Upper lobe of right lung (tissue), 1 donor: Measurements from ENCODE around the gene SMARCA2. TPM values are rescaled to one million over a fixed set of nuclear protein-coding genes. Genes with fewer than 3 reads are reported as not detected.

Source experiments
- ATAC-seq: fragments of 200-7000 bp; cut with Tn5 transposase; one replicate; pipeline ENCODE4 v1.9.1; 2020; ENCODE audit warnings: mild to moderate bottlenecking, moderate library complexity
- DNase-seq: peaks from one replicate; pipeline ENCODE4 v3.0.0-alpha.2; 2020
- H3K27ac ChIP-seq: fragments of 200-600 bp; one replicate; pipeline ENCODE4 v1.8.0; 2022
- H3K27me3 ChIP-seq: fragments of 200-600 bp; one replicate; pipeline ENCODE4 v1.8.0; 2022; ENCODE audit warnings: mild to moderate bottlenecking
- H3K36me3 ChIP-seq: fragments of 200-600 bp; one replicate; pipeline ENCODE4 v1.8.0; 2022
- H3K4me1 ChIP-seq: fragments of 200-600 bp; one replicate; pipeline ENCODE4 v1.8.0; 2022
- H3K4me3 ChIP-seq: fragments of 200-600 bp; one replicate; pipeline ENCODE4 v1.8.0; 2022; ENCODE audit warnings: mild to moderate bottlenecking
- H3K9me3 ChIP-seq: fragments of 200-600 bp; one replicate; pipeline ENCODE4 v1.8.0; 2022
- intact Hi-C: fragments of 100-400 bp; cut with DNase I; formaldehyde crosslinking; loops from one replicate; pipeline ENCODE4 v1.11.0; 2022
- total RNA-seq: library from RNA; stranded (reverse); fragmentation: NEBNext Ultra II Directional; extraction: Animal tissue kit (Norgen Biotek cat#: 25700); gene quantifications from one replicate; pipeline ENCODE4 v1.2.1, GENCODE V29; 2021
- TF ChIP-seq, protein P1 (sequence below): fragments of 200-600 bp; IDR thresholded peaks from one replicate; pipeline ENCODE4 v1.8.0; 2022; ENCODE audit warnings: antibody characterized with exemption
- donor health status: DM: no; HTN: yes; CAD: no; lungs with severe emphysema.

Gene SMARCA2
- total RNA-seq, 1 donor from 2014 or later = 147 TPM

DNA sequence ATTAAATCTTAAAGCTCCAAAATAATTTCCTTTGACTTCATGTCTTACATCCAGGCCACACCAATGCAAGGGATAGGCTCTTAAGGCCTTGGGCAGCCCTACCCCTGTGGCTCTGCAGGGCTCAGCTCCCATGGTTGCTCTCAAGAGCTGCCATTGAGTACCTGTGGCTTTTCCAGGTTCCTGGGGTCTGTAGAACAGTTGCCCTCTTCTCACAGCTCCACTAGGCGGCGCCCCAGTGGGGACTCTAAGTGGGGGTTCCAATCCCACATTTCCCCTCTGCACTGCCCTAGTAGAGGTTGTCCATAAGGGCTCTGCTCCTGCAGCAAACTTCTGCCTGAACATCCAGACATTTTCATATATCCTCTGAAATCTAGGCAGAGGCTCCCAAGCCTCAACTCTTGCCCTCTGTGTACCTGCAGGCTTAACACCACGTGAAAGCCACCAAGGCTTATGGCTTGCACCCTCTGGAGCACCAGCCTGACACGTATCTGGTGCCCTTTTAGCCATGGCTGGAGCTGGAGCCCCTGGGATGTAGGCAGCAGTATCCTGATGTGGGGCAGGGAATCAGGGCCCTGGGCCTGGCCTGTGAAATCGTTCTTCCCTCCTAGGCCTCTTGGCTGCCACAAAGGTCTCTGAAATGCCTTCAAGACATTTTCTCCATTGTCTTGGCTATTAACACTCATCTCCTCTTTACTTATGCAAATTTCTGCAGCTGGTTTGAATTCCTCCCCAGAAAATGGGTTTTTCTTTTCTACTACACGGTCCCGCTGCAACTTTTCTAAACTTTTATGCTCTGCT lies 185.1 kb downstream of the SMARCA2 start:
- Histone ChIP-seq H3K9me3 (no peaks in the 10 kb centered on the region), H3K27ac (no peak overlapping the region), H3K36me3 (peaks cover 15% of the 10 kb centered on the region), H3K4me3 (no peak overlapping the region), H3K4me1 (no peaks in the 10 kb centered on the region), H3K27me3 (no peaks in the 10 kb centered on the region)
- TF ChIP-seq, protein P1, sequence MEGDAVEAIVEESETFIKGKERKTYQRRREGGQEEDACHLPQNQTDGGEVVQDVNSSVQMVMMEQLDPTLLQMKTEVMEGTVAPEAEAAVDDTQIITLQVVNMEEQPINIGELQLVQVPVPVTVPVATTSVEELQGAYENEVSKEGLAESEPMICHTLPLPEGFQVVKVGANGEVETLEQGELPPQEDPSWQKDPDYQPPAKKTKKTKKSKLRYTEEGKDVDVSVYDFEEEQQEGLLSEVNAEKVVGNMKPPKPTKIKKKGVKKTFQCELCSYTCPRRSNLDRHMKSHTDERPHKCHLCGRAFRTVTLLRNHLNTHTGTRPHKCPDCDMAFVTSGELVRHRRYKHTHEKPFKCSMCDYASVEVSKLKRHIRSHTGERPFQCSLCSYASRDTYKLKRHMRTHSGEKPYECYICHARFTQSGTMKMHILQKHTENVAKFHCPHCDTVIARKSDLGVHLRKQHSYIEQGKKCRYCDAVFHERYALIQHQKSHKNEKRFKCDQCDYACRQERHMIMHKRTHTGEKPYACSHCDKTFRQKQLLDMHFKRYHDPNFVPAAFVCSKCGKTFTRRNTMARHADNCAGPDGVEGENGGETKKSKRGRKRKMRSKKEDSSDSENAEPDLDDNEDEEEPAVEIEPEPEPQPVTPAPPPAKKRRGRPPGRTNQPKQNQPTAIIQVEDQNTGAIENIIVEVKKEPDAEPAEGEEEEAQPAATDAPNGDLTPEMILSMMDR = peak; percentile 5
- intact Hi-C loops = no loop called here
- DNase-seq = no peak
- no peak for ATAC-seq

DNA sequence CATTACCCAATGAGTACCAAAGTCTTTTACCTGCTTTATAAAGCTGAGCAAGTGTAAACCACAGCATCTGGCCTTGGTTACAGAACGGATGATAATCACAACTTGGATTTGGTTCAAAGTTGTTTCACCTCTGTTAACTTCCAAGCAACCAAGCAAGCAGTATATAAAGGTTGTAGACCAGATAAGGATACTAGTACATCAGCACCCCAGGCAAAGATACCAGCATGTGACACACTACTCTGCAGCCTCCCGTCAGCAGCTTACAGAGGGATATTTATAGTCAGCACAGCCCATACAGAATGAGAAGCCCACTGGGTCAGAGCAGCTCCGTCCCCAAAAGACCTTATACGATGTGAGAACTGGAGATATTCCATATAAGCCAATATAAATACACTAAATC lies 193.3 kb downstream of the SMARCA2 start:
- H3K9me3 ChIP-seq = no peaks in the 10 kb centered on the region
- no peaks in the 10 kb centered on the region for H3K27me3 ChIP-seq
- intact Hi-C loops = no loop called here
- no peaks in the 10 kb centered on the region for H3K36me3 ChIP-seq
- H3K4me1 ChIP-seq = no peaks in the 10 kb centered on the region
- no peak overlapping the region for H3K27ac ChIP-seq
- TF ChIP-seq, protein P1 = no peak
- DNase-seq (no peak), ATAC-seq (no peak)
- no peak overlapping the region for H3K4me3 ChIP-seq

DNA sequence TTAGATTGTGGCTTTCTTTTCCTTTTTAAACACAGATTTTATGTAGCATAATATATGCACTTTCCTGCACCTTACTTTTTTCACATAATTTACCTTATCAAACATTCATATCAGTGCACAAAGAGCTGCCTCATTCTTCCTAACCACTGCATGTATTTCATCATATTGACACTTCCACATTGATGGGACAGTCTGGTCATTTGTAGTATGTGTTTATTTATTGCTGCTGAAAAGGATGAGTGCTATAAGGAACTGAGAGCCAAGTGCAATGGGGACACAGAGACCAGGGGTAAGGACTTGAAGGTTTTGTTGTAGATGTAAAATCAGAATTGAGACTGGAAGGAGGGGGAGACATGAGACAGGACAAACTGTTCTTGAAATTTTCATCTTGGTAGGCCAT lies 193.8 kb downstream of the SMARCA2 start:
- Histone ChIP-seq H3K27me3 (no peaks in the 10 kb centered on the region), H3K9me3 (no peaks in the 10 kb centered on the region), H3K27ac (no peak overlapping the region), H3K4me1 (no peaks in the 10 kb centered on the region), H3K36me3 (no peaks in the 10 kb centered on the region), H3K4me3 (no peak overlapping the region)
- intact Hi-C loops = no loop called here
- DNase-seq (no peak), ATAC-seq (peak; percentile 33)
- TF ChIP-seq, protein P1 = no peak

DNA sequence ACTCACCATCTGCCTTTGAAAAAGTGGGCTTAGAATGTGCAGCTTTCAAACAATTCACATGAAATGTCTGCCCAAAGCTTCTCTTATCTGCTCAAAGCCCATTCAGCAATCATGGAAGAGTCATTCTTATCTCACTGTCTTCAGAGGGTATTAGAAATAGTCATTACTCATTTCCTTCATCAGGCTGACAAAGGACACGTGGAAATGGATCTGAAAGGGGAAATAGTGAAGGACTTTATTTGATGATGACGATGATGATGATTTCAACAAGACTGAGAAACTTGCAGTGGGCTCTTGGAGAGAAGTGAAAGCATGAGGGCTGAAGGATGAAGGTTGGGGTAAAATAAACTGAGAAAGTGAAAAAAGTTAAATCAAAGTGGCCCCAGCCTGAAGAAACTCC lies 194.3 kb downstream of the SMARCA2 start:
- TF ChIP-seq, protein P1 = no peak
- Histone ChIP-seq H3K4me3 (no peak overlapping the region), H3K27ac (no peak overlapping the region), H3K27me3 (no peaks in the 10 kb centered on the region), H3K36me3 (no peaks in the 10 kb centered on the region), H3K9me3 (no peaks in the 10 kb centered on the region), H3K4me1 (no peaks in the 10 kb centered on the region)
- ATAC-seq (no peak), DNase-seq (no peak)
- intact Hi-C loops = no loop called here

DNA sequence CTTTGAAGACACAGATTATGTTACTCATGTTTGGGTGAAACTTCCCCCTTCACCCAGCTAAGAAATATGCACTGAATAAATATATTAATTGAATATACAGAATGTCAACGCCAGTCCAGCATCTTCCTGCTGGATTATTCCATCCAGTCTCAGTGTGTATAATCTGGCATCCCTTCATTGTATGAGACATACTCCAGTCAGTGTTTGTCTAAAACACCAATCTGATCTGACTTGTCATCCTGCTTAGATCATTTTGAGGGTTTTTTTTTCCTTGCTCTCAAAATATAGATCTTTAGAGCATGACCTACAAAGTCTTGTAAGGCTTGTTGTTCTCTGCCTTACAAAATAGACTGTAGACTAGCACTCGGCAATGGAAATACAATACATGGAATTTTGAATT lies 195.1 kb downstream of the SMARCA2 start:
- intact Hi-C loops = no loop called here
- Histone ChIP-seq H3K27me3 (no peaks in the 10 kb centered on the region), H3K36me3 (no peaks in the 10 kb centered on the region), H3K9me3 (no peaks in the 10 kb centered on the region), H3K4me3 (no peak overlapping the region), H3K27ac (no peak overlapping the region), H3K4me1 (no peaks in the 10 kb centered on the region)
- DNase-seq (no peak), ATAC-seq (no peak)
- TF ChIP-seq, protein P1 = no peak
